GM08714 (cell line): Measurements from ENCODE around the gene FGFR4.

Source experiments
- H3K4me3 ChIP-seq: fragments of 200-500 bp; sonication (Bioruptor generic); 2 replicates; pipeline ENCODE4 v1.5.1; 2014; ENCODE audit warnings: mild to moderate bottlenecking, low read length, inconsistent platforms
- ZNF274 ChIP-seq: IDR thresholded peaks from 2 replicates; pipeline ENCODE4 v1.6.1; 2012; ENCODE audit warnings: mild to moderate bottlenecking, low read depth, low read length

The FGFR4 gene

DNA sequence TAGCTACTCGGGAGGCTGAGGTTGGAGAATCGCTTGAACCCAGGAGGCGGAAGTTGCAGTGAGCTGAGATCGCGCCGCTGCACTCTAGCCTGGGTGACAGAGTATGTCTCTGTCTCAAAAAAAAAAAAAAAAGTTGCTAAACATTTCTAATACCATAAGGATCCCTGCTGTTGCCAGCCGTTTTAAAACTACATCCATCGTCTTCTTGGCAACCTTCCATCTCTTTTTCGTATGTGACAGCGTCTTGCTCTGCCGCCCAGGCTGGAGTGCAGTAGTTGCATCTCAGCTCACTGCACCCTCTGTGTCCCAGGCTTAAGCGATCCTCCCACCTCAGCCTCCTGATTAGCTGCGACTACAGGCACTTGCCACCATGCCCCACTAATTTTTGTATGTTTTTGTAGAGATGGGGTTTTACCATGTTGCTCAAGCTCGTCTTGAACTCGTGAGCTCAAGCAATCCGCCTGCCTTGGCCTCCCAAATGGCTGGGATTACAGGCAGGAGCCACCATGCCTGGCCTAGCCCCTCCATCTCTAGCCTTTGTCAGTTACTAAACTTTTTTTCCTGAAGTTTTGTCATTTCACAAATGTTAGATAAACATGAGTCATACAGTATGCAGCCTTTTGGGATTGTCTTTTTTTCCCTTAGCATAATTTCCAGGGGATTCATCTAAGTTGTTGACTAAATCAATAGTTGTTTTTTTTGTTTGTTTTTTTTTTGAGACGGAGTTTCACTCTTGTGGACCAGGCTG lies 60.4 kb downstream of the FGFR4 start:
- TF ChIP-seq ZNF274, result no peak
- H3K4me3 ChIP-seq, result no peak overlapping the region
